Heart left ventricle (tissue), 16 donors: ENCODE data around the gene MEFV. TPM values are rescaled to one million over a fixed set of nuclear protein-coding genes. Genes with fewer than 3 reads are reported as not detected.

Experiments
- ATAC-seq, 4 donors: fragments of 200-7000 bp; cut with Tn5 transposase; one replicate each; pipeline ENCODE4 v1.9.1; 2020 to 2022; ENCODE audit warnings: moderate library complexity in 4 of 4, mild to moderate bottlenecking in 3 of 4, moderate number of reproducible peaks in 1 of 4
- DNase-seq, 5 donors: peaks; one replicate each; pipeline ENCODE4 v3.0.0-alpha.2; 2020
- H3K27ac ChIP-seq, 12 donors: fragments of 200-600 bp; sonication (generic) in 4 of 12; one replicate each; pipeline versions ENCODE4 v1.5.0 to v1.8.0; 2016 to 2022; ENCODE audit warnings: mild to moderate bottlenecking in 2 of 12
- H3K27me3 ChIP-seq, 9 donors: fragments of 200-600 bp; sonication (generic) in 2 of 9; one replicate each; pipeline versions ENCODE4 v1.5.1 to v1.8.0; 2016 to 2022; ENCODE audit warnings: mild to moderate bottlenecking in 3 of 9
- H3K36me3 ChIP-seq, 9 donors: fragments of 200-600 bp; sonication (generic) in 2 of 9; one replicate each; pipeline versions ENCODE4 v1.5.0 to v1.8.0; 2018 to 2022; ENCODE audit warnings: mild to moderate bottlenecking in 2 of 9
- H3K4me1 ChIP-seq, 12 donors: fragments of 200-600 bp; sonication (generic) in 4 of 12; one replicate each; pipeline versions ENCODE4 v1.5.0 to v1.8.0; 2016 to 2022; ENCODE audit warnings: mild to moderate bottlenecking in 3 of 12
- H3K4me3 ChIP-seq, 12 donors: fragments of 200-600 bp; sonication (generic) in 4 of 12; one replicate each; pipeline versions ENCODE4 v1.5.0 to v1.8.0; 2017 to 2022; ENCODE audit warnings: mild to moderate bottlenecking in 9 of 12, moderate library complexity in 4 of 12
- H3K9me3 ChIP-seq, 12 donors: fragments of 200-600 bp; sonication (generic) in 4 of 12; one replicate each; pipeline versions ENCODE4 v1.5.0 to v1.8.0; 2016 to 2022; ENCODE audit warnings: mild to moderate bottlenecking in 1 of 12
- POLR2A ChIP-seq, 2 donors: fragments of 450-650 bp; IDR thresholded peaks; one replicate each; pipeline ENCODE4 v1.6.1; 2017; ENCODE audit warnings: antibody characterized with exemption in 2 of 2, mild to moderate bottlenecking in 2 of 2, moderate library complexity in 2 of 2
- WGBS, 4 donors: extraction: QIAGEN DNeasy Blood & Tissue Kit in 2 of 4; methylation state at CpG; one replicate each; pipeline versions ENCODE4 v1.1.5 to v1.1.7; 2013 to 2018; 5-methylcytosine and 5-hydroxymethylcytosine counted together
- intact Hi-C, 10 donors: fragments of 100-400 bp; cut with DNase I; formaldehyde crosslinking; loops; one replicate each; pipeline versions ENCODE4 v1.11.1 to v1.14.2; 2022
- polyA plus RNA-seq, 2 donors: library from polyadenylated mRNA; stranded (reverse); fragments of 200-250 nt; gene quantifications; one replicate each; pipeline ENCODE4 v1.2.3, GENCODE V29; 2013
- total RNA-seq, 9 donors: library from RNA; depleted of rRNA in 2 of 9; stranded (reverse); fragments of >200 nt in 2 of 9; fragmentation: NEBNext Ultra II Directional in 3 of 9; extraction: Animal tissue kit (Norgen Biotek cat#: 25700) in 3 of 9; gene quantifications; one replicate each; pipeline versions ENCODE4 v1.1.0 to v1.2.4, GENCODE V29; 2016 to 2023
- TF ChIP-seq, protein P1 (sequence below), 12 donors: fragments of 200-600 bp; sonication (generic) in 4 of 12; IDR thresholded peaks; one replicate each; pipeline versions ENCODE4 v1.5.0 to v1.8.0; 2018 to 2022; ENCODE audit warnings: antibody characterized with exemption in 12 of 12, mild to moderate bottlenecking in 5 of 12
- donor health status: ischemic (EF 13 %, LVEDD 7.1; RV severe dilation, severe dysfunction).
- donor health status: healthy with polysubstance abuse.
- donor health status: DM: no; HTN: yes; CAD: no.
- donor health status: DM: no; HTN: no; CAD: no.
- donor health status: ischemic (EF 25% LVEDD 6.9; RV normal size, moderate dysfunction).
- donor health status: ischemic (EF 25% LVEDD 5.7; RV mildly dilated, moderate dysfunction).
- donor health status: healthy.
- donor health status: DM: yes; HTN: yes; CAD: no.
- donor health status: ischemic (EF 35%, LVEDD 5.7; RV mildly dilated, moderate dysfunction).
- donor health status: nonischemic (EF 11% LVEDD 7.7; RV severe dilation, severe dysfunction).
- donor health status: DM: yes; HTN: yes; CAD: no.
- donor health status: PGD.
- donor health status: ischemic (EF 29% LVEDD 5.4; RV normal size, mild dysfunction).
- donor health status: nonischemic (EF 23%, LVEDD 6.1; RV moderate dilation, normal function).

Gene MEFV
- total and polyA plus RNA-seq, 11 donors, result 0.23 to 4.3 (median 0.75) TPM

DNA sequence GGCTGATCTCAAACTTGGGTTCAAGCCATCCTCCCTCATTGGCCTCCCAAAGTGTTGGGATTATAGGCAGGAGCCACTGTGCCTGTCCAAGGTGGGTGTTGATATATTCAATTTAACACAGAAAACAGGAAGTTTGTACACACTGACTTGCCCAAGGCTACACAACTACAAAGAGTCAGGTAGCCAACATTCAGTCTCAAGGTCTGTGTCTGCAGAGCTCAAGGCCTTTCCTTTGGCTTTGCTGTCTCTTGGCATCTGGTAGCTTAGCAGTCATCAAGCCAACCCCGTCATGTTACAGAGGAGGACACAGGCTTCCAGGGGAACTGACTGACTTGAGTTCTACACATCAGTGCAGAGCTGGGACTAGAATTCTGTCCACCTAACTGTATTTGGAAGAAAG is 11.9 kb upstream of the MEFV start:
- intact Hi-C loops, result loop anchor here in 7 of 10 donors (5.0 to 10.0 kb wide), 7 partner anchors 39 to 237 kb away; partner anchors contain the start of genes CLUAP1 (in 3 of the 7), C16orf90 (in 2 of the 7), TIGD7 (in 1 of the 7) and ZNF75A (in 1 of the 7)
- WGBS, 4 donors, result 75 to 92% (median 83%) methylated on average over 1 of the region's 1 CpG
- no peak for DNase-seq
- ATAC-seq, result no peak
- Histone ChIP-seq H3K4me1 (peaks cover 0 to 24% (median 7%) of the 10 kb centered on the region in 12 donors), H3K27ac (no peak overlapping the region), H3K4me3 (no peak overlapping the region), H3K27me3 (no peaks in the 10 kb centered on the region), H3K36me3 (peaks cover 0 to 29% (median 10%) of the 10 kb centered on the region in 9 donors), H3K9me3 (peaks cover 0 to 80% (median 9%) of the 10 kb centered on the region in 12 donors)
- TF ChIP-seq, protein P1, sequence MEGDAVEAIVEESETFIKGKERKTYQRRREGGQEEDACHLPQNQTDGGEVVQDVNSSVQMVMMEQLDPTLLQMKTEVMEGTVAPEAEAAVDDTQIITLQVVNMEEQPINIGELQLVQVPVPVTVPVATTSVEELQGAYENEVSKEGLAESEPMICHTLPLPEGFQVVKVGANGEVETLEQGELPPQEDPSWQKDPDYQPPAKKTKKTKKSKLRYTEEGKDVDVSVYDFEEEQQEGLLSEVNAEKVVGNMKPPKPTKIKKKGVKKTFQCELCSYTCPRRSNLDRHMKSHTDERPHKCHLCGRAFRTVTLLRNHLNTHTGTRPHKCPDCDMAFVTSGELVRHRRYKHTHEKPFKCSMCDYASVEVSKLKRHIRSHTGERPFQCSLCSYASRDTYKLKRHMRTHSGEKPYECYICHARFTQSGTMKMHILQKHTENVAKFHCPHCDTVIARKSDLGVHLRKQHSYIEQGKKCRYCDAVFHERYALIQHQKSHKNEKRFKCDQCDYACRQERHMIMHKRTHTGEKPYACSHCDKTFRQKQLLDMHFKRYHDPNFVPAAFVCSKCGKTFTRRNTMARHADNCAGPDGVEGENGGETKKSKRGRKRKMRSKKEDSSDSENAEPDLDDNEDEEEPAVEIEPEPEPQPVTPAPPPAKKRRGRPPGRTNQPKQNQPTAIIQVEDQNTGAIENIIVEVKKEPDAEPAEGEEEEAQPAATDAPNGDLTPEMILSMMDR (IDR thresholded peaks at IDR 0.05), result no peak
- TF ChIP-seq POLR2A (IDR thresholded peaks at IDR 0.05), result no peak

DNA sequence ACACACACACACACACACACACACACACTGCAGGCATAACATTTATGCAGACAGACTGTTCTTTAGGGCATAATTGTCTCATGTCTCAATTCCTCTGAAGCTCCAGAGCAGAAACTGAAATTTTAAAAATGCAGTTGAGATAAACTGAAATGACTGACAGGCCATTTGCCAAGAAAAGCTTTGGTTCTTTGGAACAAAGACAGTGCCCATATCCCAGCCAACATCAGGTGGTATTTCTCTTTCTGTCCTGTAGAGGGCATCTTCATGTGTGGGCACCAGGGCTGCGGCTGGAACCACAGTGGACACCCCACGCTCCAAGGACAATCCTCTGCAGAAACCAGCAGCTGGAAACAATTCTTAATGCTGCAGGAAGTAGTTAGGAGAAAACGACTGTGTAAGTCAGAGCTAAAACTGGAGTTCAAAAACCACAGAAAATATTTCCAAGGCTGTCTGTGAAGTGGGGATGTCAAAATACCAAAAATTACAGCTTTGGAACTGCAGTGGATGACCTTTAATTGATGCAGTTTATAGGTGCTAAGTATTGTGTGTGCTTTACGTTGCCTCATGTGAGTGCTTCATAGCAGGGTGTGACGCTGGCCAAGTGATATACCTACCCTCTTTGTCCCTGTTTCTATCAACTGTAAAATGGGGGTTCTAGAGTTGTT is 10.6 kb upstream of the MEFV start:
- H3K36me3 ChIP-seq, result peaks cover 0 to 29% (median 10%) of the 10 kb centered on the region in 9 donors
- peaks cover 0 to 27% (median 9%) of the 10 kb centered on the region in 12 donors for H3K4me1 ChIP-seq
- WGBS, 4 donors, result 66 to 73% (median 70%) methylated on average over 5 of the region's 5 CpGs
- intact Hi-C loops, result loop anchor here in 7 of 10 donors (5.0 to 10.0 kb wide), 7 partner anchors 40 to 238 kb away; partner anchors contain the start of genes CLUAP1 (in 3 of the 7), C16orf90 (in 2 of the 7), TIGD7 (in 1 of the 7) and ZNF75A (in 1 of the 7)
- DNase-seq, result peak in 1 of 5 donors; percentile 40
- ATAC-seq, result no peak
- peak overlapping the region in 1 of 12 donors; percentile 1 for H3K27ac ChIP-seq
- H3K27me3 ChIP-seq, result no peaks in the 10 kb centered on the region
- H3K4me3 ChIP-seq, result no peak overlapping the region
- TF ChIP-seq POLR2A (IDR thresholded peaks at IDR 0.05), result no peak
- TF ChIP-seq, protein P1 (IDR thresholded peaks at IDR 0.05), result peak; percentile 27 to 62 (median 45)
- peaks cover 0 to 79% (median 9%) of the 10 kb centered on the region in 12 donors for H3K9me3 ChIP-seq

DNA sequence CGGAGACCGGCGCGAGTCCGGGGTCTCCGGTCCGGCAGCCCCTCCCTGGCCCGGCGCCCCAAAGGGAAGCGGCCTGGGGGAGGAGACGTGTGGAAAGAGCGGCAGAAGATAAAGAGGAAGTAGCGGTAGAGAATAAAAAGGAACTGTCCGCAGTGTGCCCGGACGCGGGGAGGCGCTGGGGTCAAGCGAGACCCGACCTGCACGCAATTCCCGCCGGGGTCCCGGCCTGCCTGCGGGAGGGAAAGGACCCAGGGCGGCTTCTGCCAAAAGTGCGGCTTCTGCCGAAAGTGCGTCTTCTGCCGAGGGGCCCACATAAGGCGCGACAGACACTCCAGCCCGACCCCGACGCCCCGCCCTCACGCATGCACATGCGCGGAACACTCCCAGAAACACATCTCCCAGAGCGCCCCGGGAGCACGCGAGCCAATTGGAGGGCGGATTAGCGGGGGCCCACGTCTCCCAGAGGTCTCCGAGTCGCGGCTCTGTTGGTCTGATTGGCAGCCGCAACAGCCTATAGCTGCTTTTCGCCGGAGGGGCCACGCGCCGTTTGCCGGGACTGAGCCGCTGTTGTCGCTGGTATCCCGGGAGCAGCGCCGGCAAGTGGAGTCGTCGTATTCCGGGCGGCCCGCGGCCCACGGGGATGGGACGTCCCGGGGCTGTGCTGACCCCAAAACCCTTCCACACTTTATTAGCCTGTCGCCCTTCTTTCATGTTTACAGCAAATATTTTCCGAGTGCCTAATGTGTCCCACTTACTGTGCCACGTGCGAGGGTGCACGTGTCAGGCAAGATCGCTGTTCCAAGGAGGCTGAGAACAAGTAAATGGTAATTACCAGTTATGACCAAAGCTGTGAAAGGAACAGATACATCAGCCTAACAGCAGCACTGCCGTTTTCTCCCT is 8.0 kb upstream of the MEFV start:
- peak overlapping the region; percentile 93 to 100 (median 99) for H3K27ac ChIP-seq
- H3K4me1 ChIP-seq, result peaks cover 0 to 34% (median 9%) of the 10 kb centered on the region in 12 donors
- H3K4me3 ChIP-seq, result peak overlapping the region; percentile 37 to 91 (median 81)
- 2 to 8% (median 4%) methylated on average over 42 to 77 of the region's 77 CpGs for WGBS, 4 donors
- ATAC-seq (peak; percentile 95 to 97 (median 96)), DNase-seq (peak; percentile 97 to 100 (median 98))
- TF ChIP-seq, protein P1 (IDR thresholded peaks at IDR 0.05), result peak in 8 of 12 donors; percentile 7 to 55 (median 29)
- peak; percentile 20 to 80 for TF ChIP-seq POLR2A (IDR thresholded peaks at IDR 0.05)
- intact Hi-C loops, result loop anchor here in 8 of 10 donors (1.0 to 10.0 kb wide), 13 partner anchors 18 to 240 kb away; partner anchors contain the start of genes CLUAP1 (in 5 of the 8), ZNF263 (in 5 of the 8), C16orf90 (in 2 of the 8) and TIGD7 (in 1 of the 8)
- H3K27me3 ChIP-seq, result no peaks in the 10 kb centered on the region
- peaks cover 0 to 58% (median 7%) of the 10 kb centered on the region in 12 donors for H3K9me3 ChIP-seq
- peaks cover 0 to 29% (median 10%) of the 10 kb centered on the region in 9 donors for H3K36me3 ChIP-seq
